Esophagus muscularis mucosa (tissue), 4 donors: Measurements from ENCODE around the gene MEIOB. TPM values are rescaled to one million over a fixed set of nuclear protein-coding genes. Genes with fewer than 3 reads are reported as not detected.

ENCODE experiments used
- DNase-seq: peaks from one replicate; pipeline ENCODE4 v3.0.0-alpha.2; 2017; ENCODE audit errors: extremely low spot score
- H3K27ac ChIP-seq, 4 donors: fragments of 200-600 bp; sonication (generic); replicated peaks in 1 of 4; 1 replicate in 3 of 4; 2 replicates in 1 of 4; pipeline ENCODE4 v1.5.1; 2016 to 2019; ENCODE audit warnings: mild to moderate bottlenecking in 1 of 4
- H3K27me3 ChIP-seq, 4 donors: fragments of 200-600 bp; sonication (generic); one replicate each; pipeline versions ENCODE4 v1.5.1 to v1.6.0; 2016 to 2019
- H3K36me3 ChIP-seq, 4 donors: fragments of 200-600 bp; sonication (generic); one replicate each; pipeline ENCODE4 v1.5.1; 2016 to 2019
- H3K4me1 ChIP-seq, 4 donors: fragments of 200-600 bp; sonication (generic); one replicate each; pipeline ENCODE4 v1.5.1; 2016 to 2019
- H3K4me3 ChIP-seq, 4 donors: fragments of 200-600 bp; sonication (generic); 1 replicate in 2 of 4; 2 replicates in 2 of 4; pipeline ENCODE4 v1.5.1; 2016 to 2019; ENCODE audit warnings: mild to moderate bottlenecking in 4 of 4, moderate library complexity in 1 of 4
- H3K9me3 ChIP-seq, 4 donors: fragments of 200-600 bp; sonication (generic); 1 replicate in 3 of 4; 2 replicates in 1 of 4; pipeline ENCODE4 v1.5.1; 2016 to 2019
- CTCF ChIP-seq, 3 experiments: fragments of 200-600 bp in 2 of 3; fragments of 450-650 bp in 1 of 3; sonication (generic) in 2 of 3; IDR thresholded peaks; one replicate each; pipeline ENCODE4 v1.5.1; 2017 to 2019; ENCODE audit warnings: antibody characterized with exemption in 3 of 3, mild to moderate bottlenecking in 2 of 3, moderate library complexity in 1 of 3
- EP300 ChIP-seq: sonication (generic); formaldehyde crosslinking; IDR thresholded peaks from one replicate; pipeline ENCODE4 v1.6.1; 2017; ENCODE audit warnings: antibody characterized with exemption
- POLR2A ChIP-seq: fragments of 450-650 bp; IDR thresholded peaks from one replicate; pipeline ENCODE4 v1.6.1; 2017; ENCODE audit warnings: antibody characterized with exemption, moderate library complexity, mild to moderate bottlenecking, low read depth
- POLR2AphosphoS5 ChIP-seq, 2 donors: sonication (generic); formaldehyde crosslinking; IDR thresholded peaks; one replicate each; pipeline ENCODE4 v1.6.1; 2017; ENCODE audit warnings: antibody characterized with exemption in 2 of 2
- WGBS: methylation state at CpG from one replicate; pipeline ENCODE4 v1.1.5; 2018; 5-methylcytosine and 5-hydroxymethylcytosine counted together
- intact Hi-C: fragments of 100-400 bp; cut with DNase I; formaldehyde crosslinking; loops from one replicate; pipeline ENCODE4 v1.15.1; 2023
- total RNA-seq, 4 donors: library from RNA; depleted of rRNA; stranded (reverse); fragments of >200 nt; gene quantifications; one replicate each; pipeline versions ENCODE4 v1.1.0 to v1.2.1, GENCODE V29; 2016

The MEIOB gene
- total RNA-seq, 4 donors from 2014 or later: not detected

GRCh38 chr16:1789643-1790045 is 82.3 kb downstream of the MEIOB start:
- intact Hi-C loops: loop anchor here (5.0 kb wide), 1 partner anchor 33 kb away; no protein-coding TSS in a partner anchor
- Histone ChIP-seq H3K4me1 (peaks cover 0 to 27% (median 13%) of the 10 kb centered on the region in 4 donors), H3K4me3 (no peak overlapping the region), H3K27me3 (no peaks in the 10 kb centered on the region), H3K9me3 (no peaks in the 10 kb centered on the region), H3K36me3 (peaks cover 15 to 76% (median 71%) of the 10 kb centered on the region in 4 donors), H3K27ac (no peak overlapping the region)
- 89% methylated on average over 19 of the region's 25 CpGs for WGBS
- no peak for DNase-seq
- TF ChIP-seq CTCF (IDR thresholded peaks at IDR 0.05) (no peak), EP300 (no peak), POLR2AphosphoS5 (IDR thresholded peaks at IDR 0.05) (no peak), POLR2A (no peak)

DNA sequence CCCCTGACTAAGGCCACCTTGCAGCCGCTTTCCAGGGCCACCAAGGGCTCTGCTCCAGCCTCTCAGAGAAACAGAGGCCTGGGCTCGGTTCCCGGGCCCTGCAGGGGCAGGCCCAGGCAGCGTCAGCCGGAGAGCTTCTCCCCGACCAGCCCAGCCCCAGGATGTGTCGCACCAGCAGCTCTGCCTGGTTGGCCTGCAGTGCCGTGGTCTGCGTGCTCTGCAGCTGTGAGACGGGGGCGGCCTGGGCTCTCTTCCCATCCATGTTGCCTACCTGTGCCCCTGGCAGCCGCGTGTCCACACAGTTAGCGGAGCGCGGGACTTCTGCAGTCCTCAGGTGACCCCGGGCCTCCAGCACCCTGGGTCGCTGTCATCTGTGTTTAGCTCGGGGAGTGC is 83.3 kb downstream of the MEIOB start:
- H3K4me1 ChIP-seq: peaks cover 8 to 36% (median 23%) of the 10 kb centered on the region in 4 donors
- no peak overlapping the region for H3K27ac ChIP-seq
- TF ChIP-seq EP300: no peak
- TF ChIP-seq CTCF (IDR thresholded peaks at IDR 0.05): no peak
- no peak for TF ChIP-seq POLR2A
- no peak for TF ChIP-seq POLR2AphosphoS5 (IDR thresholded peaks at IDR 0.05)
- no peak for DNase-seq
- intact Hi-C loops: loop anchor here (5.0 kb wide), 1 partner anchor 34 kb away; no protein-coding TSS in a partner anchor
- 66% methylated on average over 4 of the region's 19 CpGs for WGBS
- H3K36me3 ChIP-seq: peaks cover 15 to 76% (median 71%) of the 10 kb centered on the region in 4 donors
- no peaks in the 10 kb centered on the region for H3K27me3 ChIP-seq
- H3K9me3 ChIP-seq: no peaks in the 10 kb centered on the region
- no peak overlapping the region for H3K4me3 ChIP-seq

DNA sequence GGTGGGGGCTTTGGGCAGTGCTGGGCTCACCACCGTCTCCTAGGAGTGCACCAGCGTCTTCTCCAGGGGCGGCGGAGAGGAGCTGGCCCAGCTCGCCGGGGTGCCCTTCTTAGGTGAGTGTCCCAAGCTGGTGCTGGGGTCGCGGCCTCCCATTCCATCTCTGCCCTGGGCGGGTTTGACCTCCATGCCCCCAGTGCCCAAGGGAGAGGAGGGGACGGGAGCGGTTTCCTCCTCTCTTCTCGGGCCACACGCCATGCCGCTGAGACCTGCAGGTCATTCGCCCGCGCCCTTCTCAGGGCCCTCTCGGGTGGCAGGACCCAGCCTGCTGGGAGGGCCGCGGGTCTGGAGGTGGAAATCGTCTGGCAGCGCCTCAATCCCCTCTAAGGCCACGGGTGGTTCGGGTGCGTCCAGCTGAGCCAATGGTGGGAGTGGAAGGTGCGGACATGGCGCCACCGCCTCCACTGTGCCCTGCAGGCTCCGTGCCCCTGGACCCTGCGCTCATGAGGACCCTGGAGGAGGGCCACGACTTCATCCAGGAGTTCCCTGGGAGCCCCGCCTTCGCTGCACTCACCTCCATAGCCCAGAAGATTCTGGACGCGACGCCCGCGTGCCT is 83.8 kb downstream of the MEIOB start:
- TF ChIP-seq CTCF (IDR thresholded peaks at IDR 0.05) (no peak), POLR2A (no peak), POLR2AphosphoS5 (IDR thresholded peaks at IDR 0.05) (no peak), EP300 (no peak)
- no peaks in the 10 kb centered on the region for H3K9me3 ChIP-seq
- no peaks in the 10 kb centered on the region for H3K27me3 ChIP-seq
- DNase-seq: no peak
- peaks cover 15 to 76% (median 71%) of the 10 kb centered on the region in 4 donors for H3K36me3 ChIP-seq
- no peak overlapping the region for H3K4me3 ChIP-seq
- H3K4me1 ChIP-seq: peaks cover 12 to 41% (median 27%) of the 10 kb centered on the region in 4 donors
- no peak overlapping the region for H3K27ac ChIP-seq
- 94% methylated on average over 27 of the region's 38 CpGs for WGBS
- intact Hi-C loops: loop anchor here (5.0 kb wide), 1 partner anchor 34 kb away; no protein-coding TSS in a partner anchor

DNA sequence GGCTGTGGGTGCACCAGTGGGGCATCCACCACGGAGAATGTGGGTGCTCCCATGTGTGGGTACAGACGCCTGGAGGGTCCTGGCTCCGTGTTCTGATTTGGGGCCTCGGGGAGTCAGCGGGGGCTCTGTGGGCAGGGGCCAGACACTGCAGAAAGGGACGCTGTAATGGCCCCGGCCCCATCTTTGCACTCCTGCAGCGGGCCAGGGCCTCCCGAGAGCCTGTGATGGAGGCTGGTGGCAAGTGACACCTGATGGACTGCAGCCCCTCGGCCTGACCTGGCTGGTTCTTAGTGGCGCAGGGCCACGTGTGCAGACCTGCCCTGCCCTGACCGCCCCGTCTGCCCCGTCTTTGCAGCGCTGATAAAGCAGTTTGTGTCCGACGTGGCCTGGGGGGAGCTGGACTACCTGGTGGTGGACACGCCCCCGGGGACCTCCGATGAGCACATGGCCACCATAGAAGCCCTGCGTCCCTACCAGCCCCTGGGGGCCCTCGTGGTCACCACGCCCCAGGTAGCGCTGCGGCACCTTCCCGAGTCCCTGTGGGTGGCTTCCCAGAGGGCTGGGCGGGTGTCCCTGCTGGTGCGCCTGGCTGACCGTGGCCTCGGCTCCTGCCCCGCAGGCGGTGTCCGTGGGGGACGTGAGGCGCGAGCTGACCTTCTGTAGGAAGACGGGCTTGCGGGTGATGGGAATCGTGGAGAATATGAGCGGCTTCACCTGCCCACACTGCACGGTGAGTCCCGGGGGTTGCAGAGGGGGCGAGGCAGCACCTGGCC is 84.5 kb downstream of the MEIOB start:
- Histone ChIP-seq H3K27me3 (no peaks in the 10 kb centered on the region), H3K27ac (no peak overlapping the region), H3K36me3 (peaks cover 15 to 76% (median 71%) of the 10 kb centered on the region in 4 donors), H3K4me3 (no peak overlapping the region), H3K4me1 (peaks cover 12 to 42% (median 28%) of the 10 kb centered on the region in 4 donors), H3K9me3 (no peaks in the 10 kb centered on the region)
- DNase-seq: no peak
- TF ChIP-seq CTCF (IDR thresholded peaks at IDR 0.05) (no peak), POLR2AphosphoS5 (IDR thresholded peaks at IDR 0.05) (no peak), EP300 (no peak), POLR2A (no peak)
- intact Hi-C loops: loop anchor here (5.0 kb wide), 1 partner anchor 35 kb away; no protein-coding TSS in a partner anchor
- WGBS: 87% methylated on average over 33 of the region's 44 CpGs
